SK-N-SH treated with all-trans-retinoic acid at 6 μM for 48 hours (cell line): ENCODE results near the gene CLDN4.

Source experiments
- ATAC-seq: fragments of 200-7000 bp; cut with Tn5 transposase; 3 replicates; pipeline ENCODE4 v1.9.1; 2020; ENCODE audit warnings: mild to moderate bottlenecking, moderate library complexity
- ARNTL ChIP-seq: fragments of 450-650 bp; formaldehyde crosslinking; IDR thresholded peaks from 2 replicates; pipeline ENCODE4 v1.5.0; 2020; ENCODE audit warnings: low read depth, mild to moderate bottlenecking, moderate library complexity, borderline replicate concordance
- BACH2 ChIP-seq: fragments of 250-450 bp; sonication (Bioruptor Pico); IDR thresholded peaks from 2 replicates; pipeline ENCODE4 v1.9.0; 2021; ENCODE audit warnings: mild to moderate bottlenecking, borderline replicate concordance
- CSDC2 ChIP-seq: fragments of 250-450 bp; sonication (Bioruptor Pico); IDR thresholded peaks from 2 replicates; pipeline ENCODE4 v1.5.0; 2020; ENCODE audit warnings: mild to moderate bottlenecking, moderate library complexity
- ESRRG ChIP-seq: fragments of 250-450 bp; sonication (Bioruptor Pico); IDR thresholded peaks from 2 replicates; pipeline ENCODE4 v1.6.1; 2021; ENCODE audit warnings: mild to moderate bottlenecking
- GLIS3 ChIP-seq: fragments of 250-450 bp; sonication (Bioruptor Pico); IDR thresholded peaks from 2 replicates; pipeline ENCODE4 v1.5.0; 2020; ENCODE audit warnings: mild to moderate bottlenecking, moderate library complexity
- ISL1 ChIP-seq: fragments of 250-450 bp; sonication (Bioruptor Pico); IDR thresholded peaks from 2 replicates; pipeline ENCODE4 v2.1.2; 2022; ENCODE audit warnings: mild to moderate bottlenecking, moderate library complexity
- OSR1 ChIP-seq: fragments of 250-450 bp; sonication (Bioruptor Pico); IDR thresholded peaks from 2 replicates; pipeline ENCODE4 v1.8.0; 2022; ENCODE audit warnings: moderate library complexity, mild to moderate bottlenecking, inconsistent platforms
- PATZ1 ChIP-seq: fragments of 250-450 bp; sonication (Bioruptor Pico); IDR thresholded peaks from 2 replicates; pipeline ENCODE4 v1.8.0; 2020; ENCODE audit warnings: mild to moderate bottlenecking, moderate library complexity, borderline replicate concordance
- PPARA ChIP-seq: fragments of 250-450 bp; sonication (Bioruptor Pico); IDR thresholded peaks from 2 replicates; pipeline ENCODE4 v1.5.0; 2020; ENCODE audit warnings: mild to moderate bottlenecking, borderline replicate concordance
- RARB ChIP-seq: fragments of 250-450 bp; sonication (Bioruptor Pico); IDR thresholded peaks from 2 replicates; pipeline ENCODE4 v1.8.0; 2021; ENCODE audit warnings: mild to moderate bottlenecking, moderate library complexity
- SNAI2 ChIP-seq: fragments of 250-450 bp; sonication (Bioruptor Pico); IDR thresholded peaks from 2 replicates; pipeline ENCODE4 v1.5.0; 2020; ENCODE audit warnings: mild to moderate bottlenecking, moderate library complexity
- TCF4 ChIP-seq: fragments of 250-450 bp; sonication (Bioruptor Pico); IDR thresholded peaks from 2 replicates; pipeline ENCODE4 v1.8.0; 2021; ENCODE audit warnings: mild to moderate bottlenecking, moderate library complexity, borderline replicate concordance
- TOX ChIP-seq: fragments of 250-450 bp; sonication (Bioruptor Pico); IDR thresholded peaks from 2 replicates; pipeline ENCODE4 v1.8.0; 2021; ENCODE audit warnings: mild to moderate bottlenecking, moderate library complexity, borderline replicate concordance
- TSHZ2 ChIP-seq: fragments of 250-450 bp; sonication (Bioruptor Pico); IDR thresholded peaks from 2 replicates; pipeline ENCODE4 v1.5.0; 2020; ENCODE audit warnings: mild to moderate bottlenecking, moderate library complexity
- ZC3H10 ChIP-seq: fragments of 250-450 bp; sonication (Bioruptor Pico); IDR thresholded peaks from 2 replicates; pipeline ENCODE4 v1.5.1; 2021; ENCODE audit warnings: mild to moderate bottlenecking, moderate library complexity
- ZFP3 ChIP-seq: fragments of 250-450 bp; sonication (Bioruptor Pico); IDR thresholded peaks from 2 replicates; pipeline ENCODE4 v1.5.0; 2020; ENCODE audit warnings: mild to moderate bottlenecking, moderate library complexity
- ZFP30 ChIP-seq: fragments of 450-650 bp; formaldehyde crosslinking; IDR thresholded peaks from 2 replicates; pipeline ENCODE4 v1.5.0; 2022; ENCODE audit warnings: mild to moderate bottlenecking, moderate library complexity
- ZNF565 ChIP-seq: fragments of 450-650 bp; formaldehyde crosslinking; conservative IDR thresholded peaks from 2 replicates; pipeline ENCODE4 v1.5.0; 2020; ENCODE audit warnings: low read depth, mild to moderate bottlenecking, moderate library complexity
- ZNF8 ChIP-seq: fragments of 450-650 bp; formaldehyde crosslinking; IDR thresholded peaks from 2 replicates; pipeline ENCODE4 v1.5.0; 2020; ENCODE audit warnings: mild to moderate bottlenecking, moderate library complexity
- TF ChIP-seq, protein P1 (sequence below): fragments of 250-450 bp; sonication (Bioruptor Pico); IDR thresholded peaks from 2 replicates; pipeline ENCODE4 v1.5.1; 2020; ENCODE audit warnings: low read depth, mild to moderate bottlenecking, moderate library complexity
- TF ChIP-seq, protein P2 (sequence below): fragments of 250-450 bp; sonication (Bioruptor Pico); IDR thresholded peaks from 2 replicates; pipeline ENCODE4 v1.8.0; 2021; ENCODE audit warnings: low read depth, mild to moderate bottlenecking, moderate library complexity, borderline replicate concordance
- TF ChIP-seq, protein P3 (sequence below): fragments of 250-450 bp; sonication (Bioruptor Pico); IDR thresholded peaks from 2 replicates; pipeline ENCODE4 v1.5.1; 2021; ENCODE audit warnings: mild to moderate bottlenecking, moderate library complexity

CLDN4 gene

GRCh38 chr7:73799282-73800141 lies 31.3 kb upstream of the CLDN4 start:
- ATAC-seq: no peak
- no peak for TF ChIP-seq ESRRG (CRISPR knock-in tag)
- TF ChIP-seq, protein P1, sequence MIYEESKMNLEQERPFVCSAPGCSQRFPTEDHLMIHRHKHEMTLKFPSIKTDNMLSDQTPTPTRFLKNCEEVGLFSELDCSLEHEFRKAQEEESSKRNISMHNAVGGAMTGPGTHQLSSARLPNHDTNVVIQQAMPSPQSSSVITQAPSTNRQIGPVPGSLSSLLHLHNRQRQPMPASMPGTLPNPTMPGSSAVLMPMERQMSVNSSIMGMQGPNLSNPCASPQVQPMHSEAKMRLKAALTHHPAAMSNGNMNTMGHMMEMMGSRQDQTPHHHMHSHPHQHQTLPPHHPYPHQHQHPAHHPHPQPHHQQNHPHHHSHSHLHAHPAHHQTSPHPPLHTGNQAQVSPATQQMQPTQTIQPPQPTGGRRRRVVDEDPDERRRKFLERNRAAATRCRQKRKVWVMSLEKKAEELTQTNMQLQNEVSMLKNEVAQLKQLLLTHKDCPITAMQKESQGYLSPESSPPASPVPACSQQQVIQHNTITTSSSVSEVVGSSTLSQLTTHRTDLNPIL: no peak
- TF ChIP-seq ZFP3 (CRISPR knock-in tag): no peak
- no peak for TF ChIP-seq TOX (CRISPR knock-in tag)
- no peak for TF ChIP-seq ZNF565 (CRISPR knock-in tag)
- no peak for TF ChIP-seq PATZ1 (CRISPR knock-in tag)
- TF ChIP-seq ZFP30 (CRISPR knock-in tag): no peak
- no peak for TF ChIP-seq ISL1 (CRISPR knock-in tag)

GRCh38 chr7:73801577-73801976 lies 29.2 kb upstream of the CLDN4 start:
- TF ChIP-seq BACH2: no peak
- no peak for TF ChIP-seq TSHZ2 (CRISPR knock-in tag)
- TF ChIP-seq ZNF565 (CRISPR knock-in tag): no peak
- no peak for TF ChIP-seq PPARA
- no peak for TF ChIP-seq ZFP3 (CRISPR knock-in tag)
- no peak for TF ChIP-seq ESRRG (CRISPR knock-in tag)
- no peak for TF ChIP-seq TOX (CRISPR knock-in tag)
- no peak for TF ChIP-seq ZC3H10 (CRISPR knock-in tag)
- no peak for TF ChIP-seq ARNTL (CRISPR knock-in tag)
- no peak for TF ChIP-seq SNAI2 (CRISPR knock-in tag)
- TF ChIP-seq GLIS3 (CRISPR knock-in tag): no peak
- no peak for TF ChIP-seq RARB (CRISPR knock-in tag)
- TF ChIP-seq, protein P2, sequence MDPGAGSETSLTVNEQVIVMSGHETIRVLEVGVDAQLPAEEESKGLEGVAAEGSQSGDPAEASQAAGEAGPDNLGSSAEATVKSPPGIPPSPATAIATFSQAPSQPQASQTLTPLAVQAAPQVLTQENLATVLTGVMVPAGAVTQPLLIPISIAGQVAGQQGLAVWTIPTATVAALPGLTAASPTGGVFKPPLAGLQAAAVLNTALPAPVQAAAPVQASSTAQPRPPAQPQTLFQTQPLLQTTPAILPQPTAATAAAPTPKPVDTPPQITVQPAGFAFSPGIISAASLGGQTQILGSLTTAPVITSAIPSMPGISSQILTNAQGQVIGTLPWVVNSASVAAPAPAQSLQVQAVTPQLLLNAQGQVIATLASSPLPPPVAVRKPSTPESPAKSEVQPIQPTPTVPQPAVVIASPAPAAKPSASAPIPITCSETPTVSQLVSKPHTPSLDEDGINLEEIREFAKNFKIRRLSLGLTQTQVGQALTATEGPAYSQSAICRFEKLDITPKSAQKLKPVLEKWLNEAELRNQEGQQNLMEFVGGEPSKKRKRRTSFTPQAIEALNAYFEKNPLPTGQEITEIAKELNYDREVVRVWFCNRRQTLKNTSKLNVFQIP: no peak
- TF ChIP-seq OSR1 (CRISPR knock-in tag): no peak
- ATAC-seq: no peak

DNA sequence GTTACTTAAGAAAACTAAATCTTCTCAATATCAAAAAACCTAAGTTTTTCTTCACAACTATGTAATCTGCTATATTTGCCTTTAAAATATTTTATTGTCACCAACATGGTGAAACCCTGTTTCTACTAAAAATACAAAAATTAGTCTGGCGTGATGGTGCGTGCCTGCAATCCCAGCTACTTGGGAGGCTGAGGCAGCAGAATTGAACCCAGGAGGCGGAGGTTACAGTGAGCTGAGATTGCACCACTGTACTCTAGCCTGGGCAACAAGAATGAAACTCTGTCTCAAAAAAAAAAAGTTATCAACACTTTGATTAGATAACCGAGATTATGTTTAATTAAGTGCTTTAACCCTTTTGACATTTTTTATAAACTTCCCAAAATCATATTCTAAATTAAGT lies 28.3 kb upstream of the CLDN4 start:
- no peak for TF ChIP-seq ZNF565 (CRISPR knock-in tag)
- no peak for TF ChIP-seq ZNF8 (CRISPR knock-in tag)
- TF ChIP-seq ZFP30 (CRISPR knock-in tag): no peak
- TF ChIP-seq, protein P3, sequence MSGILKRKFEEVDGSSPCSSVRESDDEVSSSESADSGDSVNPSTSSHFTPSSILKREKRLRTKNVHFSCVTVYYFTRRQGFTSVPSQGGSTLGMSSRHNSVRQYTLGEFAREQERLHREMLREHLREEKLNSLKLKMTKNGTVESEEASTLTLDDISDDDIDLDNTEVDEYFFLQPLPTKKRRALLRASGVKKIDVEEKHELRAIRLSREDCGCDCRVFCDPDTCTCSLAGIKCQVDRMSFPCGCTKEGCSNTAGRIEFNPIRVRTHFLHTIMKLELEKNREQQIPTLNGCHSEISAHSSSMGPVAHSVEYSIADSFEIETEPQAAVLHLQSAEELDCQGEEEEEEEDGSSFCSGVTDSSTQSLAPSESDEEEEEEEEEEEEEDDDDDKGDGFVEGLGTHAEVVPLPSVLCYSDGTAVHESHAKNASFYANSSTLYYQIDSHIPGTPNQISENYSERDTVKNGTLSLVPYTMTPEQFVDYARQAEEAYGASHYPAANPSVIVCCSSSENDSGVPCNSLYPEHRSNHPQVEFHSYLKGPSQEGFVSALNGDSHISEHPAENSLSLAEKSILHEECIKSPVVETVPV (CRISPR knock-in tag): no peak
- no peak for TF ChIP-seq CSDC2 (CRISPR knock-in tag)
- no peak for TF ChIP-seq RARB (CRISPR knock-in tag)
- TF ChIP-seq PPARA: no peak
- TF ChIP-seq ISL1 (CRISPR knock-in tag): no peak
- TF ChIP-seq TCF4 (CRISPR knock-in tag): no peak
- no peak for TF ChIP-seq SNAI2 (CRISPR knock-in tag)
- TF ChIP-seq ARNTL (CRISPR knock-in tag): no peak
- TF ChIP-seq GLIS3 (CRISPR knock-in tag): no peak
- TF ChIP-seq TOX (CRISPR knock-in tag): no peak
- TF ChIP-seq, protein P2: no peak
- TF ChIP-seq PATZ1 (CRISPR knock-in tag): no peak
- no peak for TF ChIP-seq ZFP3 (CRISPR knock-in tag)
- no peak for ATAC-seq
